Measurements from ENCODE around the gene DIPK2A. TPM values are rescaled to one million over a fixed set of nuclear protein-coding genes. Genes with fewer than 3 reads are reported as not detected.

Gene DIPK2A
- polyA plus RNA-seq, 1 of the 3 experiments (the other 2 are of a cell fraction), result 0.03 TPM

GRCh38 chr3:143956838-143957237, 14.8 kb upstream of the DIPK2A start (continued):
- no peak for TF ChIP-seq USF2 (IDR thresholded peaks at IDR 0.05; ENCODE audit: borderline replicate concordance, low read depth, low read length)
- TF ChIP-seq GABPA (IDR thresholded peaks at IDR 0.05; ENCODE audit: low read depth), result no peak
- TF ChIP-seq RCOR1 (IDR thresholded peaks at IDR 0.05; ENCODE audit: low read length), result no peak
- TF ChIP-seq TAF1 (IDR thresholded peaks at IDR 0.05; ENCODE audit: borderline replicate concordance, low read depth, low read length), result no peak
- TF ChIP-seq RXRA (IDR thresholded peaks at IDR 0.05; ENCODE audit: borderline replicate concordance, low read depth), result no peak
- no peak for TF ChIP-seq POLR2AphosphoS5 (IDR thresholded peaks at IDR 0.05; ENCODE audit: low read depth, low read length)
- no peak for TF ChIP-seq FOXM1 (IDR thresholded peaks at IDR 0.05; ENCODE audit: low read depth)

GRCh38 chr3:143957453-143957852, 14.2 kb upstream of the DIPK2A start:
- Histone ChIP-seq H3K9me2 (no peaks in the 10 kb centered on the region), H2AFZ (ENCODE audit: low read depth) (no peak overlapping the region), H4K20me1 (ENCODE audit: insufficient read depth) (no peaks in the 10 kb centered on the region), H3K9ac (no peak overlapping the region), H3K4me1 (ENCODE audit: control insufficient read depth in 1 of 2, insufficient read depth in 2 of 2, low read depth in 1 of 2, low read length in 1 of 2) (no peaks in the 10 kb centered on the region), H3K27ac (ENCODE audit: low read depth in 2 of 2, low read length in 1 of 2) (no peak overlapping the region), H3K4me2 (no peak overlapping the region), H3K4me3 (ENCODE audit: low read depth in 2 of 2, low read length in 1 of 2) (no peak overlapping the region), H3K79me2 (ENCODE audit: insufficient read depth) (no peaks in the 10 kb centered on the region), H3K36me3 (replicated peaks in 1 of 2; ENCODE audit: control insufficient read depth in 1 of 2, insufficient read depth in 2 of 2, low read length in 1 of 2) (no peaks in the 10 kb centered on the region), H3K27me3 (ENCODE audit: insufficient read depth) (no peaks in the 10 kb centered on the region), H3F3A (replicated peaks; ENCODE audit: insufficient read depth) (no peaks in the 10 kb centered on the region), H3K9me3 (no peaks in the 10 kb centered on the region)
- no peak for DNase-seq
- TF ChIP-seq RAD21 (IDR thresholded peaks at IDR 0.05; ENCODE audit: low read length), result no peak
- TF ChIP-seq RXRA (IDR thresholded peaks at IDR 0.05; ENCODE audit: borderline replicate concordance, low read depth), result no peak
- no peak for TF ChIP-seq GATA2 (CRISPR knock-in tag; IDR thresholded peaks at IDR 0.05)
- no peak for TF ChIP-seq REST (IDR thresholded peaks at IDR 0.05; ENCODE audit: low read depth, low read length)
- no peak for TF ChIP-seq NRF1 (IDR thresholded peaks at IDR 0.05; ENCODE audit: low read depth, low read length)
- POLR2A ChIA-PET, result no interaction called here
- CTCF ChIA-PET, result no interaction called here

- Histone ChIP-seq H3K9me3 (no peaks in the 10 kb centered on the region), H3K9me2 (no peaks in the 10 kb centered on the region), H3K4me3 (ENCODE audit: low read depth in 2 of 2, low read length in 1 of 2) (no peak overlapping the region), H3K36me3 (replicated peaks in 1 of 2; ENCODE audit: control insufficient read depth in 1 of 2, insufficient read depth in 2 of 2, low read length in 1 of 2) (no peaks in the 10 kb centered on the region), H3F3A (replicated peaks; ENCODE audit: insufficient read depth) (no peaks in the 10 kb centered on the region), H3K27ac (ENCODE audit: low read depth in 2 of 2, low read length in 1 of 2) (no peak overlapping the region), H2AFZ (ENCODE audit: low read depth) (no peak overlapping the region), H3K4me2 (no peak overlapping the region), H3K9ac (no peak overlapping the region), H3K79me2 (ENCODE audit: insufficient read depth) (no peaks in the 10 kb centered on the region), H4K20me1 (ENCODE audit: insufficient read depth) (no peaks in the 10 kb centered on the region), H3K27me3 (ENCODE audit: insufficient read depth) (no peaks in the 10 kb centered on the region), H3K4me1 (ENCODE audit: control insufficient read depth in 1 of 2, insufficient read depth in 2 of 2, low read depth in 1 of 2, low read length in 1 of 2) (no peaks in the 10 kb centered on the region)
- DNase-seq, result no peak
- ChIA-PET POLR2A (no interaction called here), CTCF (interaction anchor here (0.6 kb wide), 1 partner anchor 384 kb away, joined by 3 read pairs; no protein-coding TSS in a partner anchor)
- TF ChIP-seq GABPA (IDR thresholded peaks at IDR 0.05; ENCODE audit: low read depth) (no peak), MEF2A (IDR thresholded peaks at IDR 0.05; ENCODE audit: borderline replicate concordance, low read depth) (no peak)
These were observed 12.7 kb upstream of the DIPK2A start for GRCh38 chr3:143958966-143959365.
